ENCODE results near the gene DMBT1. TPM values are rescaled to one million over a fixed set of nuclear protein-coding genes. Genes with fewer than 3 reads are reported as not detected.

Gene DMBT1
- total RNA-seq, 1 experiment from 2014 or later: not detected

GRCh38 chr10:122649903-122650302 lies 89.3 kb downstream of the DMBT1 start:
- Histone ChIP-seq H3K4me3 (no peak overlapping the region), H3K27me3 (replicated peaks) (peaks cover 3% of the 10 kb centered on the region; the same call in 1 of the 2 replicates), H3K36me3 (no peaks in the 10 kb centered on the region), H3K4me1 (replicated peaks) (no peaks in the 10 kb centered on the region), H3K9me3 (replicated peaks) (no peaks in the 10 kb centered on the region), H3K27ac (no peak overlapping the region)
- DNase-seq (ENCODE audit: low read depth in 1 of 2, low spot score in 2 of 2): no peak

- no peaks in the 10 kb centered on the region for H3K9me3 ChIP-seq (replicated peaks)
- DNase-seq (ENCODE audit: low read depth in 1 of 2, low spot score in 2 of 2): no peak
- H3K4me3 ChIP-seq: no peak overlapping the region
- no peaks in the 10 kb centered on the region for H3K4me1 ChIP-seq (replicated peaks)
- H3K27ac ChIP-seq: no peak overlapping the region
- H3K36me3 ChIP-seq: no peaks in the 10 kb centered on the region
- H3K27me3 ChIP-seq (replicated peaks): peaks cover 3% of the 10 kb centered on the region; the same call in 1 of the 2 replicates
Observed at GRCh38 chr10:122650331-122650730, 89.8 kb downstream of the DMBT1 start.

GRCh38 chr10:122655524-122656307 lies 95.2 kb downstream of the DMBT1 start:
- Histone ChIP-seq H3K27me3 (replicated peaks) (peaks cover 3% of the 10 kb centered on the region; the same call in 1 of the 2 replicates), H3K27ac (no peak overlapping the region), H3K9me3 (replicated peaks) (no peaks in the 10 kb centered on the region), H3K4me1 (replicated peaks) (no peaks in the 10 kb centered on the region), H3K4me3 (no peak overlapping the region), H3K36me3 (no peaks in the 10 kb centered on the region)
- DNase-seq (ENCODE audit: low read depth in 1 of 2, low spot score in 2 of 2): no peak

GRCh38 chr10:122656308-122656705 lies 95.8 kb downstream of the DMBT1 start:
- Histone ChIP-seq H3K27me3 (replicated peaks) (peaks cover 3% of the 10 kb centered on the region; the same call in 1 of the 2 replicates), H3K4me1 (replicated peaks) (no peaks in the 10 kb centered on the region)
- DNase-seq (ENCODE audit: low read depth in 1 of 2, low spot score in 2 of 2): no peak

GRCh38 chr10:122656741-122657140 lies 96.2 kb downstream of the DMBT1 start:
- no peaks in the 10 kb centered on the region for H3K36me3 ChIP-seq
- no peaks in the 10 kb centered on the region for H3K4me1 ChIP-seq (replicated peaks)
- H3K9me3 ChIP-seq (replicated peaks): no peaks in the 10 kb centered on the region
- no peak overlapping the region for H3K27ac ChIP-seq
- no peak for DNase-seq (ENCODE audit: low read depth in 1 of 2, low spot score in 2 of 2)
- H3K27me3 ChIP-seq (replicated peaks): peaks cover 3% of the 10 kb centered on the region; the same call in 1 of the 2 replicates
- no peak overlapping the region for H3K4me3 ChIP-seq

More at GRCh38 chr10:122656308-122656705, 95.8 kb downstream of the DMBT1 start:
- H3K9me3 ChIP-seq (replicated peaks): no peaks in the 10 kb centered on the region
- no peaks in the 10 kb centered on the region for H3K36me3 ChIP-seq
- H3K27ac ChIP-seq: no peak overlapping the region
- no peak overlapping the region for H3K4me3 ChIP-seq

GRCh38 chr10:122657255-122657654 lies 96.7 kb downstream of the DMBT1 start:
- DNase-seq (ENCODE audit: low read depth in 1 of 2, low spot score in 2 of 2): no peak
- no peak overlapping the region for H3K4me3 ChIP-seq
- H3K36me3 ChIP-seq: no peaks in the 10 kb centered on the region
- H3K27ac ChIP-seq: no peak overlapping the region
- no peaks in the 10 kb centered on the region for H3K9me3 ChIP-seq (replicated peaks)
- H3K4me1 ChIP-seq (replicated peaks): no peaks in the 10 kb centered on the region
- H3K27me3 ChIP-seq (replicated peaks): peaks cover 3% of the 10 kb centered on the region; the same call in 1 of the 2 replicates

- no peaks in the 10 kb centered on the region for H3K36me3 ChIP-seq
- no peak overlapping the region for H3K4me3 ChIP-seq
- H3K9me3 ChIP-seq (replicated peaks): no peaks in the 10 kb centered on the region
- DNase-seq (ENCODE audit: low read depth in 1 of 2, low spot score in 2 of 2): no peak
- no peak overlapping the region for H3K27ac ChIP-seq
- H3K27me3 ChIP-seq (replicated peaks): peaks cover 3% of the 10 kb centered on the region; the same call in 1 of the 2 replicates
- H3K4me1 ChIP-seq (replicated peaks): no peaks in the 10 kb centered on the region
Observed at GRCh38 chr10:122657729-122658128, 97.2 kb downstream of the DMBT1 start.

- H3K4me1 ChIP-seq (replicated peaks): no peaks in the 10 kb centered on the region
- no peak overlapping the region for H3K27ac ChIP-seq
- H3K4me3 ChIP-seq: no peak overlapping the region
- H3K9me3 ChIP-seq (replicated peaks): no peaks in the 10 kb centered on the region
- peaks cover 3% of the 10 kb centered on the region; the same call in 1 of the 2 replicates for H3K27me3 ChIP-seq (replicated peaks)
- no peak for DNase-seq (ENCODE audit: low read depth in 1 of 2, low spot score in 2 of 2)
- no peaks in the 10 kb centered on the region for H3K36me3 ChIP-seq
Observed at GRCh38 chr10:122658356-122659049, 97.9 kb downstream of the DMBT1 start.

GRCh38 chr10:122659126-122659525 lies 98.6 kb downstream of the DMBT1 start:
- H3K27ac ChIP-seq: no peak overlapping the region
- no peak for DNase-seq (ENCODE audit: low read depth in 1 of 2, low spot score in 2 of 2)
- H3K36me3 ChIP-seq: no peaks in the 10 kb centered on the region
- no peaks in the 10 kb centered on the region for H3K9me3 ChIP-seq (replicated peaks)
- H3K4me3 ChIP-seq: no peak overlapping the region
- H3K27me3 ChIP-seq (replicated peaks): peaks cover 4% of the 10 kb centered on the region; the same call in 1 of the 2 replicates
- no peaks in the 10 kb centered on the region for H3K4me1 ChIP-seq (replicated peaks)

- H3K4me3 ChIP-seq: no peak overlapping the region
- no peak for DNase-seq (ENCODE audit: low read depth in 1 of 2, low spot score in 2 of 2)
- no peaks in the 10 kb centered on the region for H3K4me1 ChIP-seq (replicated peaks)
- no peaks in the 10 kb centered on the region for H3K9me3 ChIP-seq (replicated peaks)
- no peaks in the 10 kb centered on the region for H3K36me3 ChIP-seq
- H3K27ac ChIP-seq: no peak overlapping the region
- peaks cover 5% of the 10 kb centered on the region; the same call in 1 of the 2 replicates for H3K27me3 ChIP-seq (replicated peaks)
Observed at GRCh38 chr10:122659651-122660050, 99.1 kb downstream of the DMBT1 start.

GRCh38 chr10:122660696-122661095 lies 100.1 kb downstream of the DMBT1 start:
- no peaks in the 10 kb centered on the region for H3K4me1 ChIP-seq (replicated peaks)
- H3K4me3 ChIP-seq: no peak overlapping the region
- peaks cover 5% of the 10 kb centered on the region; the same call in 1 of the 2 replicates for H3K27me3 ChIP-seq (replicated peaks)
- H3K36me3 ChIP-seq: no peaks in the 10 kb centered on the region
- no peak overlapping the region for H3K27ac ChIP-seq
- DNase-seq (ENCODE audit: low read depth in 1 of 2, low spot score in 2 of 2): no peak
- no peaks in the 10 kb centered on the region for H3K9me3 ChIP-seq (replicated peaks)

GRCh38 chr10:122662231-122662630 lies 101.7 kb downstream of the DMBT1 start:
- Histone ChIP-seq H3K4me3 (no peak overlapping the region), H3K9me3 (replicated peaks) (no peaks in the 10 kb centered on the region), H3K27ac (no peak overlapping the region), H3K36me3 (no peaks in the 10 kb centered on the region), H3K4me1 (replicated peaks) (no peaks in the 10 kb centered on the region), H3K27me3 (replicated peaks) (peaks cover 5% of the 10 kb centered on the region; the same call in 1 of the 2 replicates)
- DNase-seq (ENCODE audit: low read depth in 1 of 2, low spot score in 2 of 2): no peak

GRCh38 chr10:122663516-122664130 lies 103.1 kb downstream of the DMBT1 start:
- no peak for DNase-seq (ENCODE audit: low read depth in 1 of 2, low spot score in 2 of 2)
- H3K4me3 ChIP-seq: no peak overlapping the region
- no peak overlapping the region for H3K27ac ChIP-seq

More at GRCh38 chr10:122663516-122664130, 103.1 kb downstream of the DMBT1 start:
- Histone ChIP-seq H3K27me3 (replicated peaks) (peaks cover 5% of the 10 kb centered on the region; the same call in 1 of the 2 replicates), H3K36me3 (no peaks in the 10 kb centered on the region), H3K9me3 (replicated peaks) (no peaks in the 10 kb centered on the region), H3K4me1 (replicated peaks) (no peaks in the 10 kb centered on the region)

Measured in SJSA1 (cell line).